ENCODE measurements around the gene SZT2.

DNA sequence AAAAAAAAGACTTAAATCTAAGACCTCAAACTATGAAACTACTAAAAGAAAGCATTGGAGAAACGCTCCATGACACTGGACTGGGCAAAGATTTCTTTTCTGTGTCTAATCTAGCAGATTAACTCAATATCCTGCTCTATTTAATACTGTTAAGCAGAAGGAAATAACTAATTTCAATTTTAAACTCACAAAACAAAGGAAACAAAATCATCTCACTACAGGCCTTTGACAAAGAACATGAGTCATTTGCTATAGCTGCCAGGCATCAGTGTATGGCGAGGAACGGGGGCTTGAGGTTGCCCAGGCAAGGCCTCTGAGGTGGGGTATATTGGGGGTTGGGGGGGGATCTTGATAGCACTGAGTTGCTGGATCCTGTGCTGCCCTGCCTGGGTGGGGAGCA, 20.9 kb downstream of the SZT2 start:
- TF ChIP-seq, protein P1, sequence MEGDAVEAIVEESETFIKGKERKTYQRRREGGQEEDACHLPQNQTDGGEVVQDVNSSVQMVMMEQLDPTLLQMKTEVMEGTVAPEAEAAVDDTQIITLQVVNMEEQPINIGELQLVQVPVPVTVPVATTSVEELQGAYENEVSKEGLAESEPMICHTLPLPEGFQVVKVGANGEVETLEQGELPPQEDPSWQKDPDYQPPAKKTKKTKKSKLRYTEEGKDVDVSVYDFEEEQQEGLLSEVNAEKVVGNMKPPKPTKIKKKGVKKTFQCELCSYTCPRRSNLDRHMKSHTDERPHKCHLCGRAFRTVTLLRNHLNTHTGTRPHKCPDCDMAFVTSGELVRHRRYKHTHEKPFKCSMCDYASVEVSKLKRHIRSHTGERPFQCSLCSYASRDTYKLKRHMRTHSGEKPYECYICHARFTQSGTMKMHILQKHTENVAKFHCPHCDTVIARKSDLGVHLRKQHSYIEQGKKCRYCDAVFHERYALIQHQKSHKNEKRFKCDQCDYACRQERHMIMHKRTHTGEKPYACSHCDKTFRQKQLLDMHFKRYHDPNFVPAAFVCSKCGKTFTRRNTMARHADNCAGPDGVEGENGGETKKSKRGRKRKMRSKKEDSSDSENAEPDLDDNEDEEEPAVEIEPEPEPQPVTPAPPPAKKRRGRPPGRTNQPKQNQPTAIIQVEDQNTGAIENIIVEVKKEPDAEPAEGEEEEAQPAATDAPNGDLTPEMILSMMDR (IDR thresholded peaks at IDR 0.05; ENCODE audit: borderline replicate concordance, extremely low read depth, low read length, poor library complexity, severe bottlenecking), result no peak
- TF ChIP-seq EZH2 (IDR thresholded peaks at IDR 0.05; ENCODE audit: borderline replicate concordance, low read depth, low read length, severe bottlenecking), result no peak
